H9 (cell line): ENCODE results near the gene LRRN3. TPM values are rescaled to one million over a fixed set of nuclear protein-coding genes. Genes with fewer than 3 reads are reported as not detected.

ENCODE experiments used
- DNase-seq: peaks from one replicate; pipeline ENCODE4 v3.0.0-alpha.2; 2017
- H2AFZ ChIP-seq: one replicate; pipeline ENCODE4 v1.6.1; 2013; ENCODE audit warnings: mild to moderate bottlenecking, low read length, control low read depth, moderate library complexity
- H2AK5ac ChIP-seq: 2 replicates; pipeline ENCODE4 v1.6.1; 2013; ENCODE audit warnings: low read length, control low read depth, mixed read lengths; ENCODE audit not compliant: insufficient read length
- H2BK120ac ChIP-seq: one replicate; pipeline ENCODE4 v1.6.1; 2013; ENCODE audit warnings: low read depth, mild to moderate bottlenecking, low read length, control low read depth, inconsistent platforms; ENCODE audit not compliant: poor library complexity, severe bottlenecking
- H2BK12ac ChIP-seq: 2 replicates; pipeline ENCODE4 v1.6.1; 2013; ENCODE audit warnings: low read length, control low read depth, mixed read lengths, low read depth; ENCODE audit not compliant: insufficient read length
- H2BK15ac ChIP-seq: 2 replicates; pipeline ENCODE4 v1.6.1; 2013; ENCODE audit warnings: low read depth, low read length, control low read depth
- H2BK20ac ChIP-seq: one replicate; pipeline ENCODE4 v1.6.1; 2013; ENCODE audit warnings: low read depth, mild to moderate bottlenecking, low read length, control low read depth, inconsistent platforms; ENCODE audit not compliant: poor library complexity, severe bottlenecking
- H2BK5ac ChIP-seq: 2 replicates; pipeline ENCODE4 v1.6.1; 2013; ENCODE audit warnings: low read length, control low read depth, mixed read lengths; ENCODE audit not compliant: insufficient read length
- H3K14ac ChIP-seq: 2 replicates; pipeline ENCODE4 v1.6.1; 2013; ENCODE audit warnings: low read length, control low read depth; ENCODE audit not compliant: insufficient read depth
- H3K18ac ChIP-seq: 2 replicates; pipeline ENCODE4 v1.6.1; 2013; ENCODE audit warnings: low read depth, mild to moderate bottlenecking, mixed read lengths, low read length, control low read depth; ENCODE audit not compliant: insufficient read length
- H3K23ac ChIP-seq: 2 replicates; pipeline ENCODE4 v1.6.1; 2013; ENCODE audit warnings: low read length, control low read depth, mixed read lengths, low read depth; ENCODE audit not compliant: insufficient read length
- H3K23me2 ChIP-seq: 2 replicates; pipeline ENCODE4 v1.6.1; 2013; ENCODE audit warnings: low read depth, mild to moderate bottlenecking, mixed read lengths, low read length, control low read depth; ENCODE audit not compliant: insufficient read length, poor library complexity, severe bottlenecking
- H3K27ac ChIP-seq: 2 replicates; pipeline ENCODE4 v1.5.1; 2013; ENCODE audit warnings: low read length, control low read depth, mixed read lengths, low read depth; ENCODE audit not compliant: insufficient read length
- H3K27me3 ChIP-seq: 2 replicates; pipeline ENCODE4 v1.6.1; 2013; ENCODE audit warnings: low read length, control low read depth, inconsistent platforms; ENCODE audit not compliant: insufficient read depth
- H3K4ac ChIP-seq: 2 replicates; pipeline ENCODE4 v1.6.1; 2013; ENCODE audit warnings: low read depth, mild to moderate bottlenecking, control low read depth, inconsistent platforms, low read length, moderate library complexity
- H3K4me1 ChIP-seq: 2 replicates; pipeline ENCODE4 v1.6.1; 2013; ENCODE audit warnings: low read length, control low read depth, inconsistent platforms; ENCODE audit not compliant: insufficient read depth
- H3K4me2 ChIP-seq: 2 replicates; pipeline ENCODE4 v1.6.1; 2013; ENCODE audit warnings: low read length, control low read depth, mixed read lengths; ENCODE audit not compliant: insufficient read length, insufficient read depth
- H3K56ac ChIP-seq: 2 replicates; pipeline ENCODE4 v1.6.1; 2013; ENCODE audit warnings: low read depth, mild to moderate bottlenecking, mixed read lengths, low read length, control low read depth; ENCODE audit not compliant: insufficient read length
- H3K79me1 ChIP-seq: 2 replicates; pipeline ENCODE4 v1.6.1; 2013; ENCODE audit warnings: low read depth, mild to moderate bottlenecking, moderate library complexity, low read length, control low read depth, inconsistent platforms; ENCODE audit not compliant: insufficient read depth, poor library complexity, severe bottlenecking
- H3K79me2 ChIP-seq: 2 replicates; pipeline ENCODE4 v1.6.1; 2013; ENCODE audit warnings: low read length, control low read depth, inconsistent platforms; ENCODE audit not compliant: insufficient read depth
- H3K9ac ChIP-seq: 2 replicates; pipeline ENCODE4 v1.6.1; 2013; ENCODE audit warnings: low read length, control low read depth, mixed read lengths; ENCODE audit not compliant: insufficient read length; ENCODE audit errors: extremely low read depth
- H3K9me3 ChIP-seq: one replicate; pipeline ENCODE4 v1.6.1; 2013; ENCODE audit warnings: low read depth, low read length, inconsistent platforms; ENCODE audit not compliant: control insufficient read depth
- H3T11ph ChIP-seq: one replicate; pipeline ENCODE4 v1.6.1; 2013; ENCODE audit warnings: mild to moderate bottlenecking, low read length, control low read depth, inconsistent platforms
- H4K20me1 ChIP-seq: one replicate; pipeline ENCODE4 v1.6.1; 2013; ENCODE audit not compliant: control insufficient read depth, insufficient read length, insufficient read depth
- H4K5ac ChIP-seq: 2 replicates; pipeline ENCODE4 v1.6.1; 2013; ENCODE audit warnings: low read depth, mild to moderate bottlenecking, mixed read lengths, low read length, control low read depth; ENCODE audit not compliant: insufficient read length
- H4K8ac ChIP-seq: replicated peaks from 2 replicates; pipeline ENCODE4 v1.6.1; 2013; ENCODE audit warnings: low read length, control low read depth, mixed read lengths, low read depth; ENCODE audit not compliant: insufficient read length
- H4K91ac ChIP-seq: 2 replicates; pipeline ENCODE4 v1.6.1; 2013; ENCODE audit warnings: low read depth, mild to moderate bottlenecking, moderate library complexity, mixed read lengths, low read length, control low read depth; ENCODE audit not compliant: insufficient read length
- H3K27ac Mint-ChIP-seq, 3 experiments: 2 replicates in 2 of 3; 3 replicates in 1 of 3; pipeline ENCODE4 v1.8.0; 2020 to 2021; ENCODE audit warnings: mixed read lengths in 3 of 3, mild to moderate bottlenecking in 1 of 3, moderate library complexity in 1 of 3
- H3K27me3 Mint-ChIP-seq: 2 replicates; pipeline ENCODE4 v1.8.0; 2021; ENCODE audit warnings: low read depth, mild to moderate bottlenecking, moderate library complexity, mixed read lengths
- H3K36me3 Mint-ChIP-seq, 3 experiments: 2 replicates in 2 of 3; 3 replicates in 1 of 3; pipeline ENCODE4 v1.8.0; 2020 to 2021; ENCODE audit warnings: low read depth in 3 of 3, mixed read lengths in 3 of 3; ENCODE audit not compliant: insufficient read depth in 1 of 3
- H3K4me1 Mint-ChIP-seq, 2 experiments: 2 replicates each; pipeline ENCODE4 v1.8.0; 2020; ENCODE audit warnings: mixed read lengths in 2 of 2
- H3K4me3 Mint-ChIP-seq, 2 experiments: 2 replicates in 1 of 2; 3 replicates in 1 of 2; pipeline ENCODE4 v1.8.0; 2020 to 2021; ENCODE audit warnings: mild to moderate bottlenecking in 2 of 2, mixed read lengths in 2 of 2, moderate library complexity in 1 of 2
- H3K9me3 Mint-ChIP-seq, 2 experiments: 2 replicates in 1 of 2; 3 replicates in 1 of 2; pipeline ENCODE4 v1.8.0; 2020; ENCODE audit warnings: mild to moderate bottlenecking in 2 of 2, mixed read lengths in 2 of 2, moderate library complexity in 1 of 2
- WGBS: extraction: QIAGEN DNeasy Blood & Tissue Kit; methylation state at CpG from one replicate; pipeline ENCODE4 v1.1.7; 2013; ENCODE audit warnings: missing lambda C conversion rate, low lambda C conversion rate, mixed read lengths; ENCODE audit not compliant: insufficient read length; ENCODE audit errors: extremely low coverage; 5-methylcytosine and 5-hydroxymethylcytosine counted together
- total RNA-seq: library from RNA; stranded (reverse); gene quantifications from 2 replicates; pipeline ENCODE4 v1.2.1, GENCODE V29; 2021
- TF ChIP-seq, protein P1 (sequence below): fragments of 200-600 bp; sonication (generic); conservative IDR thresholded peaks from 3 replicates; pipeline ENCODE4 v1.8.0; 2021; ENCODE audit warnings: antibody characterized with exemption, mild to moderate bottlenecking

LRRN3 gene
- total RNA-seq, 1 experiment from 2014 or later: 0.77 TPM

DNA sequence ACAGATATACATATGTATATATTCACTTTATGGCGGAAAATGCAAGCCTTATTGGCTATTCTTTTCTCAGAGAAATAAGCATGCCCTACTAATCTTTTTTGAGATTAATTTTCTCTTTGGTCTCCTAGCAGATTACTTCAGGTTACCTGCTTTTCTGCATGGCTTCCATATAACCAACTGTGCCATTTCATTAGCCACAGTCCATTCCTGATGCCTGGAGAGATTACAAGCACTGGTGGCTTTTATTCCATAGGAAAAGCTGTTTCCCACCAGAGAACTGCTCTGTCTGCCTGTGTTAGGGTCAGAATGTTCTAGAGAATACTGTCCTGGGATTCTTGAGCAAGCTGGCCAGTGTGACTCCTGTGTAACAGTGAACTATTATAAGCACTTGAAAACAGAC lies 59.8 kb downstream of the LRRN3 start:
- no peak overlapping the region for H2BK15ac ChIP-seq
- H3K79me1 ChIP-seq: no peaks in the 10 kb centered on the region
- Mint-ChIP-seq H3K36me3 (no peaks in the 10 kb centered on the region), H3K4me1 (peaks cover 0 to 2% of the 10 kb centered on the region in 2 experiments; a peak in 2 of 4 replicates), H3K27me3 (no peaks in the 10 kb centered on the region), H3K4me3 (no peak overlapping the region), H3K9me3 (no peaks in the 10 kb centered on the region), H3K27ac (no peak overlapping the region)
- no peak overlapping the region for H3T11ph ChIP-seq
- TF ChIP-seq, protein P1, sequence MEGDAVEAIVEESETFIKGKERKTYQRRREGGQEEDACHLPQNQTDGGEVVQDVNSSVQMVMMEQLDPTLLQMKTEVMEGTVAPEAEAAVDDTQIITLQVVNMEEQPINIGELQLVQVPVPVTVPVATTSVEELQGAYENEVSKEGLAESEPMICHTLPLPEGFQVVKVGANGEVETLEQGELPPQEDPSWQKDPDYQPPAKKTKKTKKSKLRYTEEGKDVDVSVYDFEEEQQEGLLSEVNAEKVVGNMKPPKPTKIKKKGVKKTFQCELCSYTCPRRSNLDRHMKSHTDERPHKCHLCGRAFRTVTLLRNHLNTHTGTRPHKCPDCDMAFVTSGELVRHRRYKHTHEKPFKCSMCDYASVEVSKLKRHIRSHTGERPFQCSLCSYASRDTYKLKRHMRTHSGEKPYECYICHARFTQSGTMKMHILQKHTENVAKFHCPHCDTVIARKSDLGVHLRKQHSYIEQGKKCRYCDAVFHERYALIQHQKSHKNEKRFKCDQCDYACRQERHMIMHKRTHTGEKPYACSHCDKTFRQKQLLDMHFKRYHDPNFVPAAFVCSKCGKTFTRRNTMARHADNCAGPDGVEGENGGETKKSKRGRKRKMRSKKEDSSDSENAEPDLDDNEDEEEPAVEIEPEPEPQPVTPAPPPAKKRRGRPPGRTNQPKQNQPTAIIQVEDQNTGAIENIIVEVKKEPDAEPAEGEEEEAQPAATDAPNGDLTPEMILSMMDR: no peak
- H2BK5ac ChIP-seq: no peak overlapping the region
- H3K4me2 ChIP-seq: no peak overlapping the region
- no CpG with 5 or more reads among the region's 1 CpG for WGBS
- no peak overlapping the region for H2AFZ ChIP-seq
- H3K18ac ChIP-seq: no peak overlapping the region
- no peak overlapping the region for H4K5ac ChIP-seq
- H4K8ac ChIP-seq: no peak overlapping the region
- no peaks in the 10 kb centered on the region for H3K4me1 ChIP-seq
- H3K23me2 ChIP-seq: no peaks in the 10 kb centered on the region
- H3K56ac ChIP-seq: no peak overlapping the region
- H3K4ac ChIP-seq: no peak overlapping the region
- H3K79me2 ChIP-seq: no peaks in the 10 kb centered on the region
- no peaks in the 10 kb centered on the region for H3K27me3 ChIP-seq
- H4K20me1 ChIP-seq: no peaks in the 10 kb centered on the region
- no peak overlapping the region for H2BK120ac ChIP-seq
- no peak overlapping the region for H3K23ac ChIP-seq
- H2BK20ac ChIP-seq: no peak overlapping the region
- DNase-seq: no peak
- H2BK12ac ChIP-seq: no peak overlapping the region
- H3K27ac ChIP-seq: no peak overlapping the region
- H3K9me3 ChIP-seq: no peaks in the 10 kb centered on the region
- no peak overlapping the region for H3K14ac ChIP-seq
- no peak overlapping the region for H4K91ac ChIP-seq
- H2AK5ac ChIP-seq: no peak overlapping the region
- no peak overlapping the region for H3K9ac ChIP-seq
